T-helper 1 cell treated with Interleukin-12 subunit alpha and Interleukin-12 subunit beta and Interleukin-4 antibody, amounts not matched to agents 30 μg/mL and 1 μg/mL, for 36 hours (primary cell): ENCODE data around the gene SPRR2B.
"Not testable (repeated sequence)": the region's sequence is repeated elsewhere in the genome, so short reads cannot be mapped to it uniquely, and the experiment has no call there.

Source experiments
- H3K27ac Mint-ChIP-seq: one replicate; pipeline ENCODE4 v1.8.0; 2021; ENCODE audit warnings: mild to moderate bottlenecking, mixed read lengths
- H3K27me3 Mint-ChIP-seq: one replicate; pipeline ENCODE4 v1.8.0; 2021; ENCODE audit warnings: low read depth, mixed read lengths
- H3K36me3 Mint-ChIP-seq: one replicate; pipeline ENCODE4 v1.8.0; 2021; ENCODE audit warnings: low read depth, mixed read lengths
- H3K4me1 Mint-ChIP-seq: one replicate; pipeline ENCODE4 v1.8.0; 2021; ENCODE audit warnings: low read depth, mixed read lengths
- H3K4me3 Mint-ChIP-seq: one replicate; pipeline ENCODE4 v1.8.0; 2021; ENCODE audit warnings: mild to moderate bottlenecking, moderate library complexity, mixed read lengths
- H3K9me3 Mint-ChIP-seq: one replicate; pipeline ENCODE4 v1.8.0; 2021; ENCODE audit warnings: mixed read lengths

The SPRR2B gene

GRCh38 chr1:153058826-153059784 lies 12.3 kb downstream of the SPRR2B start:
- Mint-ChIP-seq H3K4me3 (no peak overlapping the region), H3K36me3 (no peaks in the 10 kb centered on the region), H3K4me1 (no peaks in the 10 kb centered on the region), H3K27me3 (peaks cover 20% of the 10 kb centered on the region), H3K27ac (no peak overlapping the region), H3K9me3 (no peaks in the 10 kb centered on the region)

- Mint-ChIP-seq H3K9me3 (no peaks in the 10 kb centered on the region), H3K27ac (no peak overlapping the region), H3K36me3 (no peaks in the 10 kb centered on the region), H3K4me3 (no peak overlapping the region), H3K27me3 (peaks cover 20% of the 10 kb centered on the region), H3K4me1 (no peaks in the 10 kb centered on the region)
Measured at GRCh38 chr1:153058154-153058553, 13.3 kb downstream of the SPRR2B start.

- peaks cover 20% of the 10 kb centered on the region for H3K27me3 Mint-ChIP-seq
- H3K4me1 Mint-ChIP-seq: no peaks in the 10 kb centered on the region
- no peak within 1 kb of the TSS for H3K27ac Mint-ChIP-seq
- H3K4me3 Mint-ChIP-seq: no peak within 1 kb of the TSS
- no peaks in the 10 kb centered on the region for H3K36me3 Mint-ChIP-seq
- H3K9me3 Mint-ChIP-seq: no peaks in the 10 kb centered on the region
Measured at GRCh38 chr1:153057375-153057774, 14.0 kb downstream of the SPRR2B start, which contains the start of gene SPRR2A. TSS of gene SPRR2A (minus strand) at chr1:153057512. CDS start at chr1:153056735, 777 bp downstream.

GRCh38 chr1:153056111-153056510 lies 15.3 kb downstream of the SPRR2B start:
- H3K36me3 Mint-ChIP-seq, H3K4me1 Mint-ChIP-seq, H3K4me3 Mint-ChIP-seq, H3K9me3 Mint-ChIP-seq, H3K27ac Mint-ChIP-seq: not testable (repeated sequence)
- H3K27me3 Mint-ChIP-seq: peaks cover 20% of the 10 kb centered on the region

- Mint-ChIP-seq H3K27ac (no peak overlapping the region), H3K4me1 (no peaks in the 10 kb centered on the region), H3K4me3 (no peak overlapping the region), H3K9me3 (no peaks in the 10 kb centered on the region), H3K36me3 (no peaks in the 10 kb centered on the region), H3K27me3 (peaks cover 6% of the 10 kb centered on the region)
Measured at GRCh38 chr1:153049211-153049610, 22.2 kb downstream of the SPRR2B start.

GRCh38 chr1:153040950-153041631 lies 30.3 kb downstream of the SPRR2B start, which contains the start of gene SPRR2D:
TSS of gene SPRR2D (minus strand) at chr1:153041120. CDS start at chr1:153040346, 774 bp downstream.
- H3K36me3 Mint-ChIP-seq: no peaks in the 10 kb centered on the region
- H3K27me3 Mint-ChIP-seq: peaks cover 22% of the 10 kb centered on the region
- H3K9me3 Mint-ChIP-seq: no peaks in the 10 kb centered on the region
- H3K4me3 Mint-ChIP-seq: no peak within 1 kb of the TSS
- H3K27ac Mint-ChIP-seq: no peak within 1 kb of the TSS
- H3K4me1 Mint-ChIP-seq: no peaks in the 10 kb centered on the region

GRCh38 chr1:153035211-153035610 lies 36.2 kb downstream of the SPRR2B start:
- H3K27me3 Mint-ChIP-seq: peaks cover 5% of the 10 kb centered on the region
- no peaks in the 10 kb centered on the region for H3K9me3 Mint-ChIP-seq
- no peaks in the 10 kb centered on the region for H3K4me1 Mint-ChIP-seq
- no peaks in the 10 kb centered on the region for H3K36me3 Mint-ChIP-seq
- no peak overlapping the region for H3K4me3 Mint-ChIP-seq
- H3K27ac Mint-ChIP-seq: no peak overlapping the region

- no peak overlapping the region for H3K27ac Mint-ChIP-seq
- no peaks in the 10 kb centered on the region for H3K36me3 Mint-ChIP-seq
- peaks cover 5% of the 10 kb centered on the region for H3K27me3 Mint-ChIP-seq
- no peaks in the 10 kb centered on the region for H3K4me1 Mint-ChIP-seq
- no peak overlapping the region for H3K4me3 Mint-ChIP-seq
- H3K9me3 Mint-ChIP-seq: no peaks in the 10 kb centered on the region
Measured at GRCh38 chr1:153032677-153033308, 38.6 kb downstream of the SPRR2B start.

- no peaks in the 10 kb centered on the region for H3K9me3 Mint-ChIP-seq
- no peaks in the 10 kb centered on the region for H3K27me3 Mint-ChIP-seq
- H3K4me3 Mint-ChIP-seq: no peak overlapping the region
- H3K4me1 Mint-ChIP-seq: no peaks in the 10 kb centered on the region
- H3K27ac Mint-ChIP-seq: no peak overlapping the region
- H3K36me3 Mint-ChIP-seq: no peaks in the 10 kb centered on the region
Measured at GRCh38 chr1:153032073-153032472, 39.3 kb downstream of the SPRR2B start.

- Mint-ChIP-seq H3K4me1 (no peaks in the 10 kb centered on the region), H3K4me3 (no peak within 1 kb of the TSS), H3K27me3 (no peaks in the 10 kb centered on the region), H3K9me3 (no peaks in the 10 kb centered on the region), H3K36me3 (no peaks in the 10 kb centered on the region), H3K27ac (no peak within 1 kb of the TSS)
Measured at GRCh38 chr1:153030895-153031294, 40.5 kb downstream of the SPRR2B start, which contains the start of gene SPRR1B. TSS of gene SPRR1B (plus strand) at chr1:153031203. CDS start at chr1:153032346, 1,143 bp downstream.

- no peaks in the 10 kb centered on the region for H3K27me3 Mint-ChIP-seq
Measured at GRCh38 chr1:153028766-153029165, 42.6 kb downstream of the SPRR2B start.

GRCh38 chr1:153025797-153026196 lies 45.6 kb downstream of the SPRR2B start:
- H3K4me3 Mint-ChIP-seq: no peak overlapping the region
- no peaks in the 10 kb centered on the region for H3K27me3 Mint-ChIP-seq
- H3K27ac Mint-ChIP-seq: no peak overlapping the region
- no peaks in the 10 kb centered on the region for H3K9me3 Mint-ChIP-seq
- no peaks in the 10 kb centered on the region for H3K4me1 Mint-ChIP-seq
- no peaks in the 10 kb centered on the region for H3K36me3 Mint-ChIP-seq

More at GRCh38 chr1:153028766-153029165, 42.6 kb downstream of the SPRR2B start:
- Mint-ChIP-seq H3K27ac (no peak overlapping the region), H3K36me3 (no peaks in the 10 kb centered on the region), H3K4me3 (no peak overlapping the region), H3K4me1 (no peaks in the 10 kb centered on the region), H3K9me3 (no peaks in the 10 kb centered on the region)

- H3K4me3 Mint-ChIP-seq: no peak overlapping the region
- no peaks in the 10 kb centered on the region for H3K4me1 Mint-ChIP-seq
- no peaks in the 10 kb centered on the region for H3K27me3 Mint-ChIP-seq
- no peak overlapping the region for H3K27ac Mint-ChIP-seq
- no peaks in the 10 kb centered on the region for H3K9me3 Mint-ChIP-seq
- H3K36me3 Mint-ChIP-seq: no peaks in the 10 kb centered on the region
Measured at GRCh38 chr1:153024413-153024812, 47.0 kb downstream of the SPRR2B start.

- Mint-ChIP-seq H3K9me3 (no peaks in the 10 kb centered on the region), H3K4me1 (no peaks in the 10 kb centered on the region), H3K4me3 (no peak overlapping the region), H3K27me3 (no peaks in the 10 kb centered on the region), H3K27ac (no peak overlapping the region), H3K36me3 (no peaks in the 10 kb centered on the region)
Measured at GRCh38 chr1:153023109-153023508, 48.3 kb downstream of the SPRR2B start.
